Activated CD8-positive, alpha-beta memory T cell treated with anti-CD3 and anti-CD28 coated beads for 48 hours (primary cell): Measurements from ENCODE around the gene AASS.
A peak's percentile ranks its signal among the peaks of the same experiment; 100 is the strongest.
"Not testable (repeated sequence)": the region's sequence is repeated elsewhere in the genome, so short reads cannot be mapped to it uniquely, and the experiment has no call there.

Experiments
- DNase-seq, 3 experiments: peaks; one replicate each; pipeline ENCODE4 v3.0.0-alpha.2; 2020; ENCODE audit warnings: low read depth in 2 of 3, low spot score in 2 of 3

The AASS gene

GRCh38 chr7:122143751-122144711 lies at the start of gene AASS:
AASS (minus strand) TSS chr7:122144249; CDS start chr7:122133726, 10,523 bp downstream.
- DNase-seq: peak; percentile 31 to 44 (median 41)

- no peak for DNase-seq
Measured at GRCh38 chr7:122188785-122189184, 44.7 kb upstream of the AASS start.

GRCh38 chr7:122183106-122183505 lies 39.1 kb upstream of the AASS start:
- no peak for DNase-seq

- no peak for DNase-seq
Measured at GRCh38 chr7:122182081-122182480, 38.0 kb upstream of the AASS start.

GRCh38 chr7:122172144-122172543 lies 28.1 kb upstream of the AASS start:
- not testable (repeated sequence) for DNase-seq

GRCh38 chr7:122166740-122167139 lies 22.7 kb upstream of the AASS start:
- DNase-seq: no peak

GRCh38 chr7:122166275-122166674 lies 22.2 kb upstream of the AASS start:
- no peak for DNase-seq

GRCh38 chr7:122161628-122162027 lies 17.6 kb upstream of the AASS start:
- DNase-seq: no peak

GRCh38 chr7:122155566-122155965 lies 11.5 kb upstream of the AASS start:
- DNase-seq: no peak

GRCh38 chr7:122148878-122149277 lies 4.8 kb upstream of the AASS start:
- DNase-seq: no peak

- no peak for DNase-seq
Measured at GRCh38 chr7:122148081-122148480, 4.0 kb upstream of the AASS start.

- DNase-seq: no peak
Measured at GRCh38 chr7:122145937-122146645, 2.0 kb upstream of the AASS start.

GRCh38 chr7:122143376-122143750 lies 686 bp downstream of the AASS start:
- peak in 1 of 3 experiments; percentile 2 for DNase-seq

- DNase-seq: no peak
Measured at GRCh38 chr7:122140918-122141317, 3.1 kb downstream of the AASS start.

GRCh38 chr7:122137251-122138077 lies 6.6 kb downstream of the AASS start:
- DNase-seq: no peak

- DNase-seq: no peak
Measured at GRCh38 chr7:122136639-122137245, 7.3 kb downstream of the AASS start.

- no peak for DNase-seq
Measured at GRCh38 chr7:122136078-122136477, 8.0 kb downstream of the AASS start.

- DNase-seq: no peak
Measured at GRCh38 chr7:122135275-122135674, 8.8 kb downstream of the AASS start.

GRCh38 chr7:122134793-122135192 lies 9.3 kb downstream of the AASS start:
- not testable (repeated sequence) for DNase-seq

- DNase-seq: no peak
Measured at GRCh38 chr7:122133477-122133876, 10.6 kb downstream of the AASS start.

GRCh38 chr7:122132341-122132740 lies 11.7 kb downstream of the AASS start:
- DNase-seq: no peak
